PC-3 (cell line): ENCODE results near the gene STX1A. TPM values are rescaled to one million over a fixed set of nuclear protein-coding genes. Genes with fewer than 3 reads are reported as not detected.
"Not testable (repeated sequence)": the region's sequence is repeated elsewhere in the genome, so short reads cannot be mapped to it uniquely, and the experiment has no call there.

ENCODE experiments used
- ATAC-seq: fragments of 200-7000 bp; cut with Tn5 transposase; 2 replicates; pipeline ENCODE4 v1.9.1; 2020; ENCODE audit warnings: mild to moderate bottlenecking, moderate library complexity
- BruUV-seq: library from RNA; stranded (reverse); fragments of 400-500 nt; replicated peaks from 2 replicates; lab custom pipeline; 2021; lab: Mats Ljungman, UMichigan
- CTCF ChIA-PET: fragments of 300-600 bp; sonication (Branson Sonifier 250); formaldehyde crosslinking; loops from one replicate; lab custom pipeline; 2022; ENCODE audit warnings: antibody characterized with exemption; lab: Charles Lee
- POLR2A ChIA-PET: fragments of 300-600 bp; sonication (Branson Sonifier 250); formaldehyde crosslinking; loops from one replicate; lab custom pipeline; 2022; ENCODE audit warnings: antibody characterized with exemption; ENCODE audit not compliant: unreplicated experiment; lab: Charles Lee
- DNase-seq: peaks from one replicate; pipeline ENCODE4 v3.0.0-alpha.2; 2015
- H2AFZ ChIP-seq: fragments of 300-600 bp; sonication (generic); 2 replicates; pipeline ENCODE4 v1.6.0; 2016; ENCODE audit warnings: antibody characterized with exemption, low read length
- H3F3A ChIP-seq: fragments of 300-600 bp; sonication (generic); one replicate; pipeline ENCODE4 v1.6.0; 2017; ENCODE audit warnings: antibody characterized with exemption, low read length, control low read depth, mild to moderate bottlenecking; ENCODE audit not compliant: unreplicated experiment
- H3K27ac ChIP-seq: fragments of 300-600 bp; sonication (generic); 2 replicates; pipeline ENCODE4 v1.5.1; 2016; ENCODE audit warnings: mild to moderate bottlenecking, low read length
- H3K27me3 ChIP-seq: fragments of 300-600 bp; sonication (generic); 2 replicates; pipeline ENCODE4 v1.6.1; 2016; ENCODE audit warnings: low read length, mixed read lengths
- H3K36me3 ChIP-seq: fragments of 300-600 bp; sonication (generic); 2 replicates; pipeline ENCODE4 v1.6.1; 2016; ENCODE audit warnings: low read depth, mixed run types, low read length, mixed read lengths
- H3K4me1 ChIP-seq: fragments of 300-600 bp; sonication (generic); 2 replicates; pipeline ENCODE4 v1.5.1; 2016; ENCODE audit warnings: low read length; ENCODE audit not compliant: insufficient read depth
- H3K4me2 ChIP-seq: fragments of 300-600 bp; sonication (generic); 2 replicates; pipeline ENCODE4 v1.6.0; 2016; ENCODE audit warnings: low read length
- H3K4me3 ChIP-seq: fragments of 300-600 bp; sonication (generic); 2 replicates; pipeline ENCODE4 v1.5.1; 2016; ENCODE audit warnings: mild to moderate bottlenecking, low read length, mixed read lengths
- H3K79me2 ChIP-seq: fragments of 300-600 bp; sonication (generic); 2 replicates; pipeline ENCODE4 v1.6.1; 2017; ENCODE audit warnings: low read length, mixed read lengths
- H3K9ac ChIP-seq: fragments of 300-600 bp; sonication (generic); 2 replicates; pipeline ENCODE4 v1.6.0; 2016; ENCODE audit warnings: mild to moderate bottlenecking, low read length
- H3K9me2 ChIP-seq: fragments of 300-600 bp; sonication (generic); replicated peaks from 2 replicates; pipeline ENCODE4 v1.6.1; 2016; ENCODE audit warnings: mixed run types, low read length, mixed read lengths
- H3K9me3 ChIP-seq: fragments of 300-600 bp; sonication (generic); 2 replicates; pipeline ENCODE4 v1.6.1; 2016; ENCODE audit warnings: low read length, mixed read lengths
- H4K20me1 ChIP-seq: fragments of 300-600 bp; sonication (generic); 2 replicates; pipeline ENCODE4 v1.6.1; 2016; ENCODE audit warnings: low read length, mixed read lengths
- CTCF ChIP-seq: fragments of 300-600 bp; sonication (generic); conservative IDR thresholded peaks from 2 replicates; pipeline ENCODE4 v1.5.1; 2017; ENCODE audit warnings: antibody characterized with exemption, low read depth, mild to moderate bottlenecking, low read length
- EZH2 ChIP-seq: fragments of 300-600 bp; sonication (generic); IDR thresholded peaks from one replicate; pipeline ENCODE4 v1.6.1; 2017; ENCODE audit warnings: antibody characterized with exemption, mild to moderate bottlenecking, low read length; ENCODE audit not compliant: unreplicated experiment
- EZH2phosphoT487 ChIP-seq: fragments of 300-600 bp; sonication (generic); IDR thresholded peaks from 2 replicates; pipeline ENCODE4 v1.6.1; 2018; ENCODE audit warnings: mild to moderate bottlenecking, antibody characterized with exemption, low read length, borderline replicate concordance
- intact Hi-C: fragments of 100-400 bp; cut with micrococcal nuclease; formaldehyde crosslinking; loops from 2 replicates; pipeline ENCODE4 v1.9.0; 2023
- total RNA-seq: library from RNA; depleted of rRNA; stranded (reverse); fragments of >200 nt; gene quantifications from 2 replicates; pipeline ENCODE4 v1.2.3, GENCODE V29; 2014

The STX1A gene
- total RNA-seq, 1 experiment from 2014 or later, result 145 TPM

- peak overlapping the region; percentile 43 for H3K27ac ChIP-seq
- peak overlapping the region; percentile 65 for H3K4me2 ChIP-seq
- CTCF ChIA-PET, result interaction anchor here (0.6 to 1.1 kb wide), 6 partner anchors 10 to 114 kb away, joined by 3 to 6 read pairs (median 4); partner anchors contain the start of gene VPS37D
These were observed 1.9 kb upstream of the STX1A start for GRCh38 chr7:73721377-73721817.

GRCh38 chr7:73720443-73720842 is 974 bp upstream of the STX1A start:
- H3K9me3 ChIP-seq, intact Hi-C loops, H3K27me3 ChIP-seq, H4K20me1 ChIP-seq, BruUV-seq, H3K9me2 ChIP-seq, H3K27ac ChIP-seq, DNase-seq, CTCF ChIA-PET, H3K4me2 ChIP-seq, H3K9ac ChIP-seq, H3K4me3 ChIP-seq, H2AFZ ChIP-seq, ATAC-seq: not testable (repeated sequence)
- Histone ChIP-seq H3K79me2 (peaks cover 42% of the 10 kb centered on the region), H3F3A (peaks cover 11% of the 10 kb centered on the region), H3K36me3 (peaks cover 12% of the 10 kb centered on the region; the same call in 1 of the 2 replicates), H3K4me1 (peaks cover 39% of the 10 kb centered on the region)
- POLR2A ChIA-PET, result interaction anchor here (0.6 to 1.6 kb wide), 2 partner anchors 15 to 142 kb away, joined by 4 to 44 read pairs; partner anchors contain the start of gene TBL2

More at GRCh38 chr7:73721377-73721817, 1.9 kb upstream of the STX1A start:
- no peak overlapping the region for H2AFZ ChIP-seq
- intact Hi-C loops, result no loop called here
- peaks cover 6% of the 10 kb centered on the region for H3F3A ChIP-seq
- H3K36me3 ChIP-seq, result peaks cover 9% of the 10 kb centered on the region; the same call in 1 of the 2 replicates
- H3K4me3 ChIP-seq, result no peak overlapping the region
- POLR2A ChIA-PET, result interaction anchor here (0.5 to 0.9 kb wide), 3 partner anchors 15 to 143 kb away, joined by 3 to 6 read pairs (median 4); partner anchors contain the start of gene TBL2
- H3K9me3 ChIP-seq, result no peaks in the 10 kb centered on the region
- no peaks in the 10 kb centered on the region for H3K27me3 ChIP-seq
- peaks cover 5% of the 10 kb centered on the region; the same call in 1 of the 2 replicates for H4K20me1 ChIP-seq
- no peak overlapping the region for H3K9ac ChIP-seq
- ATAC-seq (peak; percentile 25), DNase-seq (peak; percentile 76)
- BruUV-seq, result no TSS peak
- peaks cover 35% of the 10 kb centered on the region for H3K79me2 ChIP-seq
- peaks cover 33% of the 10 kb centered on the region for H3K4me1 ChIP-seq
- H3K9me2 ChIP-seq, result no peaks in the 10 kb centered on the region
- no peak for TF ChIP-seq CTCF
- no peak for TF ChIP-seq EZH2phosphoT487
- TF ChIP-seq EZH2, result no peak

- ChIA-PET POLR2A (interaction anchor here (0.6 to 1.6 kb wide), 2 partner anchors 14 to 142 kb away, joined by 4 to 44 read pairs; partner anchors contain the start of gene TBL2), CTCF (no interaction called here)
- Histone ChIP-seq H3K79me2 (peaks cover 48% of the 10 kb centered on the region), H3K27me3 (no peaks in the 10 kb centered on the region), H3K36me3 (peaks cover 15% of the 10 kb centered on the region; the same call in 1 of the 2 replicates), H3K4me2 (peak overlapping the region; percentile 87), H3K9me3 (no peaks in the 10 kb centered on the region), H3K9me2 (no peaks in the 10 kb centered on the region), H4K20me1 (peaks cover 8% of the 10 kb centered on the region; the same call in 1 of the 2 replicates), H3K4me3 (peak overlapping the region; percentile 60), H3K9ac (peak overlapping the region; percentile 44), H2AFZ (no peak overlapping the region), H3K27ac (peak overlapping the region; percentile 11; the same call in 1 of the 2 replicates), H3K4me1 (peaks cover 46% of the 10 kb centered on the region), H3F3A (peaks cover 11% of the 10 kb centered on the region)
- no peak for DNase-seq
- ATAC-seq, result no peak
- intact Hi-C loops, result loop anchor here (2.0 to 5.0 kb wide), 2 partner anchors 15 to 52 kb away; partner anchors contain the start of gene VPS37D
- TF ChIP-seq CTCF (no peak), EZH2phosphoT487 (no peak), EZH2 (no peak)
- BruUV-seq, result no TSS peak
These were observed 319 bp upstream of the STX1A start for GRCh38 chr7:73719806-73720169.
